Activated CD4-positive, alpha-beta T cell treated with anti-CD3 and anti-CD28 coated beads, Interleukin-2, amount 10 ng/mL, durations not matched to agents 7 days and 5 days (primary cell): ENCODE data around the gene CRACDL. TPM values are rescaled to one million over a fixed set of nuclear protein-coding genes. Genes with fewer than 3 reads are reported as not detected.

Experiments used
- CTCF ChIA-PET: fragments of 350-600 bp; sonication (Branson Sonifier 250); formaldehyde crosslinking; loops from one replicate; lab custom pipeline; 2021; ENCODE audit warnings: antibody characterized with exemption; lab: Charles Lee
- POLR2A ChIA-PET: fragments of 350-600 bp; sonication (Branson Sonifier 250); formaldehyde crosslinking; loops from one replicate; lab custom pipeline; 2021; ENCODE audit warnings: antibody characterized with exemption; lab: Charles Lee
- DNase-seq: peaks from one replicate; pipeline ENCODE4 v3.0.0-alpha.2; 2020
- H3K27ac Mint-ChIP-seq: one replicate; pipeline ENCODE4 v1.8.0; 2021; ENCODE audit warnings: mild to moderate bottlenecking, moderate library complexity, mixed read lengths
- H3K27me3 Mint-ChIP-seq: one replicate; pipeline ENCODE4 v1.8.0; 2021; ENCODE audit warnings: mixed read lengths
- H3K36me3 Mint-ChIP-seq: one replicate; pipeline ENCODE4 v1.8.0; 2021; ENCODE audit warnings: low read depth, mixed read lengths
- H3K4me1 Mint-ChIP-seq: one replicate; pipeline ENCODE4 v1.8.0; 2021; ENCODE audit warnings: mixed read lengths
- H3K4me3 Mint-ChIP-seq: one replicate; pipeline ENCODE4 v1.8.0; 2021; ENCODE audit warnings: mild to moderate bottlenecking, moderate library complexity, mixed read lengths
- H3K9me3 Mint-ChIP-seq: one replicate; pipeline ENCODE4 v1.8.0; 2021; ENCODE audit warnings: mixed read lengths
- total RNA-seq, 2 experiments: library from RNA; stranded (reverse); gene quantifications; one replicate each; pipeline ENCODE4 v1.2.3, GENCODE V29; 2021

Gene CRACDL
- total RNA-seq, 2 experiments from 2014 or later: 0.19 to 0.22 TPM

DNA sequence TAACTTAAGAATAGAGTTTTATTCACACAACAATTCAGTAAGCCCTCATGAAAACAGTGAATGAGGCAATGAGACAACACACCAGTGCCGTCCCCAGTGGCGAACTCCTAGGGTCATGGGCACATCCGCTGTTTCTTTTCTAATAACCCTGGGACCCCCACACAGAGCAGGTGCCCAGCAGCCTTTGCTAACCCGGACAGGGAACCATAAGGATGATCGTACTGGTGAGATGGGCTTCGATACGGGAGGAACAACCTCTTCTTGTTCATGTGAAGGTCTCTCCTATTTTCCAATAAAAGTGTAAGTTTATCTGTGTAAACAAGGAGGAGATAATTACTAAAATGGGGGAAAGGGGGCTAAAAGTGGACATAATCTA is 107.7 kb downstream of the CRACDL start:
- Mint-ChIP-seq H3K36me3 (peaks cover 2% of the 10 kb centered on the region), H3K4me1 (peaks cover 65% of the 10 kb centered on the region), H3K27me3 (peaks cover 4% of the 10 kb centered on the region), H3K4me3 (no peak overlapping the region), H3K9me3 (peaks cover 1% of the 10 kb centered on the region), H3K27ac (peak overlapping the region; percentile 77)
- ChIA-PET CTCF (interaction anchor here (0.9 to 1.6 kb wide), 6 partner anchors 8 to 184 kb away, joined by 3 to 8 read pairs (median 4); no protein-coding TSS in a partner anchor), POLR2A (no interaction called here)
- DNase-seq: no peak

DNA sequence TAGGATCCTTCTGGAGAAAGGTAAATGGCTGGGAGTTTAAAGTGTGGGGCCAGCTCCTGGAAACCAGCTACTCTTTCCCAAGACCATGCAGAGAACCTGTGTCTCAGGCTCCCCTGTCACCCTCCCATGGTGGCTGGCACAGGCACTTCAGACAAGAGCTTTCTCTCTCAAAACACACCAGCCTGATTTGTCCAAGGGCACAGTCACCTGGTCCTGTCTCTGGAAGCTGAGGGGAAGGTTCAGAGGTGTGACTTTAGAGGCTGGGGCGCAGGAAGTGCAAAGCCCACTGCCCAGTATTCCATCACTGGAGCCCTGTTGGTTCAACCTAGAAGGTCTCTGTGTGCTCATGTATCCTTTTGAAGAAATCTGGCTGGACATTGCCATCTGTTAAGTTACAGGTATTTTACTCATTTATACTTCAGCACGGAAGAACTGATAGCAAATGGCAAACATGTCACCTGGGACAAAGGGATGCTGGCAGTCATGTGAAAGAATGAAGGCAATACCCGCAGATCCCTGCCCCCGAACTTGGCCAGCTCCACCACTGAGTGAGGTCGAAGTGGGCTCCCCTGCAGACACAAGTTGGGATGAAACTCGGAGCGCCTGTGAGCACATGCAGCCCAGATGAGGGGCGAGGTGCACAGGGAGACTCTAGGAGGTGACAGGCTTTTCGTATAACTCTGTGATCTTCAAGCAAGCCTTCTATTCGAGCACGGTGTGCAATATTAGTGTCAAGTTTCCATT is 108.2 kb downstream of the CRACDL start:
- peaks cover 2% of the 10 kb centered on the region for H3K9me3 Mint-ChIP-seq
- ChIA-PET POLR2A (no interaction called here), CTCF (interaction anchor here (1.6 to 2.3 kb wide), 2 partner anchors 178 kb away, joined by 8 to 10 read pairs; no protein-coding TSS in a partner anchor)
- H3K36me3 Mint-ChIP-seq: peaks cover 3% of the 10 kb centered on the region
- H3K4me1 Mint-ChIP-seq: peaks cover 60% of the 10 kb centered on the region
- no peak overlapping the region for H3K4me3 Mint-ChIP-seq
- DNase-seq: no peak
- H3K27me3 Mint-ChIP-seq: peaks cover 5% of the 10 kb centered on the region
- H3K27ac Mint-ChIP-seq: no peak overlapping the region

DNA sequence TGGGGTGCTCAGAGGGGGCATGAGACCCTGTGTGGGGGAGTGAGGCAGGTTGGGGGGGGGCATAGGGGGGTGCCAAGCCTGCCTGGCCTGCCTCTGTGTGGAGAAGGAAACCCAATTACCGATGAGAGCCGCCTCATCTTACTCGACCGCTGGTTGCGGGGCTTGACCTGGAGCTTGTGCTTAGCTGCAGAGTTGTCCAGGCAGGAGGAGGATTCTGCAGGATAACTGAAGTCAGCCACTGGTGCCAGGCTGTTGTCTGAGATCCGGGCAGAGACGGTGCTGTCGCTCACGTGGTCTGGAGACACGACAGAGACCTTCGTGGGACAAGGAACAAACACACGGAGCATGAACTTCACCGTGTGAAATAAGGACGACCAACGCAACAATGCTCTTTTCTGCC is 109.2 kb downstream of the CRACDL start:
- ChIA-PET POLR2A (no interaction called here), CTCF (interaction anchor here (1.0 to 2.3 kb wide), 3 partner anchors 10 to 177 kb away, joined by 3 to 10 read pairs (median 3); no protein-coding TSS in a partner anchor)
- H3K27ac Mint-ChIP-seq: no peak overlapping the region
- H3K9me3 Mint-ChIP-seq: peaks cover 2% of the 10 kb centered on the region
- no peak for DNase-seq
- H3K27me3 Mint-ChIP-seq: peaks cover 5% of the 10 kb centered on the region
- H3K4me1 Mint-ChIP-seq: peaks cover 54% of the 10 kb centered on the region
- H3K36me3 Mint-ChIP-seq: peaks cover 3% of the 10 kb centered on the region
- H3K4me3 Mint-ChIP-seq: no peak overlapping the region

DNA sequence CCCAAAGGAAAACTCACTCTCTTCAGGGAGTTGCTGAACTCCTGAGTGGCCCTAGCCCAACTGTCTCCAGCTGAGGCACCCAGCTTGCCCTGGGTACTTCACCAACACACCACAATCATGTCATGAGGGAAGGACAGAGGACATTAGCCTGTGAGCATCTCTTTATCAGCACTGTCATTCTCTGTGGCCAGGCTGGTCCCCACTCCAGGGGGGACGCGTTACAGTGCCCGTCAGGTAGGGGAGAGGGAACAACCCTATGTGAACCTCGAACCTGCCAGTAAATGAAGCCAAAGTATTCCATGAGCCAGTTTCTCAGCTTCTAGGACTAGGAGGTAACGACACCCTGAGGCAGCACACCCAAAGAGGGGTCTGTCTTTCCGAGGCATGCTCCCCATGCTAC is 110.2 kb downstream of the CRACDL start:
- Mint-ChIP-seq H3K36me3 (peaks cover 3% of the 10 kb centered on the region), H3K4me1 (peaks cover 52% of the 10 kb centered on the region), H3K27me3 (peaks cover 7% of the 10 kb centered on the region), H3K27ac (no peak overlapping the region), H3K4me3 (no peak overlapping the region), H3K9me3 (peaks cover 2% of the 10 kb centered on the region)
- ChIA-PET CTCF (interaction anchor here (1.1 to 2.3 kb wide), 3 partner anchors 11 to 176 kb away, joined by 3 to 10 read pairs (median 3); no protein-coding TSS in a partner anchor), POLR2A (no interaction called here)
- DNase-seq: no peak

DNA sequence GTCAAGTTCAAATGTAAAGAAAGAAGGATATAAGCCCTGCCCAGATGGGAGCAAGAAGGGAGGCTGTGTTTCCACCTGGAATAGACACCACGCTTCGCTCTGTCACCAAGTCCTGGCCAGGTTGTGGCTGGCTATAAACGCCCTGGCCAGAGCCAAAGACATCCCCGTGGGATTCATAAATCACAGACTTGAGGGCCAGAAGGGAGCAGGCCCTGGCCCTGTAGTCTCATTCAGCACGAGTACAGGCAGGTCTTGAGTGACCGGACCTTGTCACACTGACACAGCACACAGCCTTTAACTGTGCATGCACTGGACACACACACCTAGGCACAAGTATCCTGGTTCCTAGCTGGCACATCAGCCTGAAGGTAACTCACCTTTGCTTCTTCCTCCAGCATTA is 110.6 kb downstream of the CRACDL start:
- H3K36me3 Mint-ChIP-seq: peaks cover 3% of the 10 kb centered on the region
- H3K4me1 Mint-ChIP-seq: peaks cover 51% of the 10 kb centered on the region
- DNase-seq: no peak
- H3K27me3 Mint-ChIP-seq: peaks cover 10% of the 10 kb centered on the region
- H3K4me3 Mint-ChIP-seq: no peak overlapping the region
- ChIA-PET POLR2A (no interaction called here), CTCF (interaction anchor here (1.1 to 2.3 kb wide), 2 partner anchors 12 to 176 kb away, joined by 3 to 10 read pairs; no protein-coding TSS in a partner anchor)
- peaks cover 2% of the 10 kb centered on the region for H3K9me3 Mint-ChIP-seq
- H3K27ac Mint-ChIP-seq: no peak overlapping the region

DNA sequence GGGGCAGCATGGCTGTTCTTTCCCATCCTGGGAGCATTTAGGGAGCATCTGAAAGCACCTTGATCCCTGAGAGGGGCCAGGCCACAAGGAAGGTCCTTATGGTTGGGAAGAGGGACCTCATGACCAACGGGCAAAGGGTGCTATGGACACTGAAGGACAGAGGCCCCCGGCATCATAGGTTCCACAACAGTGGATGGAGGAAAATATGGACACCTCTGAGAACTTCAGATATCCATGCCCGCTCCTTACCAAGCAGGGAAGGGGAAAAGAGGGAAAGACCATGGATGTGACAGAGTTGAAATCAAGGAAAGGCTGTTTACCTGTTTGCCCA is 111.0 kb downstream of the CRACDL start:
- Mint-ChIP-seq H3K4me1 (peaks cover 48% of the 10 kb centered on the region), H3K4me3 (no peak overlapping the region), H3K27me3 (peaks cover 10% of the 10 kb centered on the region), H3K27ac (no peak overlapping the region), H3K9me3 (peaks cover 2% of the 10 kb centered on the region), H3K36me3 (peaks cover 3% of the 10 kb centered on the region)
- POLR2A ChIA-PET: no interaction called here
- CTCF ChIA-PET: interaction anchor here (1.1 to 1.9 kb wide), 2 partner anchors 24 to 176 kb away, joined by 5 to 7 read pairs; no protein-coding TSS in a partner anchor
- DNase-seq: no peak

DNA sequence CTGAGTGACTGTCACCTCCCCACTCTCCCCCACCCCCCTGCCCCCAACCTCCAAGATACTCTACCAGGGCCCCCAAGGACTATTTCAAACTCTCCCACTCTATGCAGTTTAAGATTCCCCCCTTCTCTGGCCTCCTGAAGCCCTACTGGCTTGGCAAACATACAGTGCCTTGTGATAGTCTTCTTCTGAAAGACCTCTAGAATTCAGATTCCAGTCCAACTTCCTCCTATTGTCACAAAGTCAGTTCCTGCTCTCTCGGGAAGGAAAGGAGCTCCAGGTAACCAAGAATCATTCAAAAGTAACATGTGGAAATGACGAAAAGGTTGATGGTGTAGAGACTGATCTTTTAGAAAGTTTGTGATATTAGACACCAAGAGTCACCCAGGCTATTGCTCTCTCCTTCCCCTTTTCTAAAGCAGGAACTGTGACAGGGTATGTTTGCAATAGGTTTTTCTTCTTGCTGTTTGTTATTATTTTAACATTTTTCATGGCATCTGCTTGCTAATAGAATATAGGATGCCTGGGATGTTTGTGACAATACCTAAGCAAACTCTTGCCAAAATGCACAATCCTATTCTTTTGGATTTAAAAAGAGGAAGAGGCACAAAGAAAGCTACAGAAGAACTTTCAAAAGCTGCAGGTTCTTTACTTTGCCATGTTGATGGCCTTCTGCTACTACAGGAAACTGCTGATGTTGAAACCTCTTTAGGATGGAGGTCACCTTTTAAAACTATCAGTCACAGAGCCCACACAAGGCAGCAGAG is 111.6 kb downstream of the CRACDL start:
- Mint-ChIP-seq H3K9me3 (peaks cover 2% of the 10 kb centered on the region), H3K4me1 (peaks cover 42% of the 10 kb centered on the region), H3K27ac (no peak overlapping the region), H3K27me3 (peaks cover 10% of the 10 kb centered on the region), H3K36me3 (peaks cover 3% of the 10 kb centered on the region), H3K4me3 (peak overlapping the region; percentile 8)
- POLR2A ChIA-PET: no interaction called here
- DNase-seq: no peak
- CTCF ChIA-PET: interaction anchor here (1.0 to 2.1 kb wide), 6 partner anchors 20 to 179 kb away, joined by 3 to 8 read pairs (median 4); no protein-coding TSS in a partner anchor

DNA sequence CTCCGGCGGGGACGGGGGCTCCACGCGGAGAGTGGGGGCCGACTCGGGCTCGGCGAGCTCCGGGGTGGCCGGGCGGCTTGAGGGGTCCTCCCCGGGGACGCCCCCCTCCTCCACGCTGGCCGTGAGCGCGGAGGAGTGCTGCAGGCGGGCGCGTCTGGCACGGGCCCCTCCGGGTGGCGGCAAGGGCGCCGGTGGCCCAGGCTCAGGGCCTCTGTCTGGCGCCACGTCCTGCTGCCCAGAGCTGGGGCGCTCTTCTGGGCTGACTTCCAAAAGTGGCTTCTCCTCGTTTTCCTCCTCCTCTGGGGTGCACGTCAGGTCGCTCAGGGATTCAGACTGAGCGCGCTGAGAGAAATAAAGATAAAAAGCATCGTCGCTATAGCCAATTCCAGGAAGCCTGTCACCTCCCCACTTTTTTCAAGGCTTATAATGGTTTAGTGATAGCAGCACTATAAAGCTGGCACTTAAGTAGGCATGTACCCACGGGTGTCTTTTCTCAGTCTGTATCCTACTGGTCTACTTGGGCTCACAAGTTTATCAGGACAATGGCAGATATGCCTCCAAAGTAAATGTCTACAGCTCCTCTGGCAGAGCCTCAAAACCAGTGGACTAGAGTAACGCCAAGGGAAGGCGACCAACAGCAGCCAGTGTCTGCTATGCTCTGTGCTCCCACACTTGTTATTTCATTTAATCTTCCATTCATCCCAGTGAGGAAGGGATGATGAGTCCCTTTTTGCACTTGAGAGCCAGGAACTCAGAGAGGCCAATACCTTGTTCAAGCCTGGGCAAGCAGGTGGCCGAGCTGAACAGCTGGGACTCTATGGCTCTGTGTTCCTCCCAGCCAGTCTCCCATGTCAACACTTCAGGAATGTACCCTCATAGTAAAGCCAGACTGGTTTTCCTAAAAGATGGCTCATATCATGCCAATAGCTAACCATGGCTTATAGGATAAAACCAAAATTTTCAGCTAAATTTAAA is 112.5 kb downstream of the CRACDL start:
- Mint-ChIP-seq H3K27me3 (peaks cover 10% of the 10 kb centered on the region), H3K36me3 (peaks cover 3% of the 10 kb centered on the region), H3K9me3 (peaks cover 2% of the 10 kb centered on the region), H3K27ac (peak overlapping the region; percentile 76), H3K4me1 (peaks cover 34% of the 10 kb centered on the region), H3K4me3 (peak overlapping the region; percentile 78)
- DNase-seq: no peak
- POLR2A ChIA-PET: interaction anchor here (1.4 kb wide), 1 partner anchor 52 kb away, joined by 3 read pairs; no protein-coding TSS in a partner anchor
- CTCF ChIA-PET: interaction anchor here (1.0 to 2.1 kb wide), 10 partner anchors 8 to 359 kb away, joined by 3 to 8 read pairs (median 4); no protein-coding TSS in a partner anchor

DNA sequence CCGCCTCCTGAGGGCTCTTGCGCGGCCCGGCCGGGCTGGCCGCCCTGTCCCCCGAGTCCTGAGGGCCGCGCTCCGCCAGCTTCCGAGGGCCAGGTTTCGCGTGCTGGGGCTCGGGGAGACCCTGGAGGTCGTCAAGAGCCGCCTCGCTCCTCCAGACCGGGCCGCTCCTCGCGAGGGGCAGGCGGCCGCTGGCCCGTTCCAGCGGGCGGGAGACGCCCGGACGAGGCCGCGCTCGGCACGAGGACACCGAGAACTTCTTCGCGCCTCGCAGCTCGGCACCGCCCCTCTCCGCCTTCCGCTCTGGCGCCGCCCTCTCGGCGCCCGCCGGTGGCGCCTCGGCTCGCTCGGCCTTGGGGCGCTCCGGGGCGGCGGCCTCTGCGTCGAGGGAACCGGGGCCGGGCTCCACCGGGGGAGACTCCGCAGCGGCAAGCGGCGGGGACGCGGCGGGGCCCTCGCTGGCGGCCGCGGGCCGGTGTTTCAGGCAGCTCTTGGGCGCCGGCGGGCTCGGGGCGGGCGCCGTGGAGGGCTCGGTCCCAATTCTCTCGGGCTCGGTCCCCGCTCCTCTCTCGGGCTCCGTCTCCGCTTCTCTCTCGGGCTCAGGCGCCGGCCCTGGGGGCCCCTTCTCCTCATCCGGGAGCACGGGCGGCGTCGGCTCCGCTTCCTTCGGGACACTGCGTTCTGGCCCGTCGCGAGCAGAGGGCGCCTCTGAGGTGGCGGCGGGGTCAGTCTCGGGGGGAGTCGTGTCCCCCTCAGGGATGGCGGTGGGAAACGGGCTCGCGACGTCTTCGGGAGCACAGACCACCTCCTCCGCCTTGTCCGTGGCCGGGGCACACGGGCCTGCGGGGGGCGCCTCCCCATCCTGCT is 113.5 kb downstream of the CRACDL start:
- CTCF ChIA-PET: interaction anchor here (0.6 to 2.5 kb wide), 19 partner anchors 9 to 358 kb away, joined by 3 to 8 read pairs (median 4); no protein-coding TSS in a partner anchor
- POLR2A ChIA-PET: interaction anchor here (1.4 kb wide), 1 partner anchor 51 kb away, joined by 3 read pairs; no protein-coding TSS in a partner anchor
- peaks cover 10% of the 10 kb centered on the region for H3K27me3 Mint-ChIP-seq
- peak; percentile 58 for DNase-seq
- no peak overlapping the region for H3K27ac Mint-ChIP-seq
- peaks cover 2% of the 10 kb centered on the region for H3K9me3 Mint-ChIP-seq
- H3K4me3 Mint-ChIP-seq: peak overlapping the region; percentile 59
- H3K36me3 Mint-ChIP-seq: peaks cover 3% of the 10 kb centered on the region
- peaks cover 25% of the 10 kb centered on the region for H3K4me1 Mint-ChIP-seq

DNA sequence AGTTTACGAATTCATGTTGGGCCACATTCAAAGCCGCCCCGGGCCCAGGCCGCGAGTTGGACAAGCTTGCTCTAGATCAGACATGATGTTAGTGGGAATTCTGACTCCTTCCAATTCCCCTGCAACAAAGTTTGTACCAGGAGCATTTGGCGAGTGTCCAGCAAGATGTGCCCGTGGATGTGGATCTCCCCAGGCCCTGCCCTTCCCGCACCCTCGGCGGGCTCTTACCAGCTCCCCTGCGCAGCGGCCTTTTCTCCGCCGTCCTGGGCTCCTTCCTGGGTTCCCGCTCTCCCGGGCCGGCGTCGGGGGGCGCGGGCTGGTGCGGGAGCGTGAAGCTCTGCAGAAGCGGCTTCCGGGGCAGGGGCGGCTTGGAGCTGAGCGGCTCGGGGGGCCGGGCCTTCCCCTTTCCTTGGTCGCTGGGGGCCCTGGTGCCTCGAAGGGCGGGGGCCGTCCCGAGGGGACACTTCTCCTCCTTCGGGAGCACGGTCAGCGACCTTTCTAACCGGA is 114.3 kb downstream of the CRACDL start:
- Mint-ChIP-seq H3K4me3 (no peak overlapping the region), H3K27me3 (peaks cover 11% of the 10 kb centered on the region), H3K4me1 (peaks cover 21% of the 10 kb centered on the region), H3K9me3 (peaks cover 2% of the 10 kb centered on the region), H3K36me3 (peaks cover 3% of the 10 kb centered on the region), H3K27ac (no peak overlapping the region)
- POLR2A ChIA-PET: interaction anchor here (1.4 kb wide), 1 partner anchor 50 kb away, joined by 3 read pairs; no protein-coding TSS in a partner anchor
- CTCF ChIA-PET: interaction anchor here (0.6 to 2.5 kb wide), 21 partner anchors 10 to 357 kb away, joined by 3 to 6 read pairs (median 4); partner anchors contain the start of genes MGAT4A and UNC50
- DNase-seq: no peak
